Retinal pigment epithelial cell (primary cell): ENCODE results near the gene PODXL.

Experiments used
- DNase-seq: peaks from one replicate; pipeline ENCODE4 v3.0.0-alpha.2; 2010; ENCODE audit warnings: low read depth
- H3K4me3 ChIP-seq: 2 replicates; pipeline ENCODE4 v1.5.1; 2011; ENCODE audit warnings: mild to moderate bottlenecking, low read length, control low read depth, moderate library complexity
- TF ChIP-seq, protein P1 (sequence below): conservative IDR thresholded peaks from 2 replicates; pipeline ENCODE4 v1.5.1; 2011; ENCODE audit warnings: low read depth, low read length, control low read depth, inconsistent platforms

Gene PODXL

GRCh38 chr7:131532570-131533091 lies 23.8 kb downstream of the PODXL start:
- DNase-seq = no peak
- no peak overlapping the region for H3K4me3 ChIP-seq
- TF ChIP-seq, protein P1, sequence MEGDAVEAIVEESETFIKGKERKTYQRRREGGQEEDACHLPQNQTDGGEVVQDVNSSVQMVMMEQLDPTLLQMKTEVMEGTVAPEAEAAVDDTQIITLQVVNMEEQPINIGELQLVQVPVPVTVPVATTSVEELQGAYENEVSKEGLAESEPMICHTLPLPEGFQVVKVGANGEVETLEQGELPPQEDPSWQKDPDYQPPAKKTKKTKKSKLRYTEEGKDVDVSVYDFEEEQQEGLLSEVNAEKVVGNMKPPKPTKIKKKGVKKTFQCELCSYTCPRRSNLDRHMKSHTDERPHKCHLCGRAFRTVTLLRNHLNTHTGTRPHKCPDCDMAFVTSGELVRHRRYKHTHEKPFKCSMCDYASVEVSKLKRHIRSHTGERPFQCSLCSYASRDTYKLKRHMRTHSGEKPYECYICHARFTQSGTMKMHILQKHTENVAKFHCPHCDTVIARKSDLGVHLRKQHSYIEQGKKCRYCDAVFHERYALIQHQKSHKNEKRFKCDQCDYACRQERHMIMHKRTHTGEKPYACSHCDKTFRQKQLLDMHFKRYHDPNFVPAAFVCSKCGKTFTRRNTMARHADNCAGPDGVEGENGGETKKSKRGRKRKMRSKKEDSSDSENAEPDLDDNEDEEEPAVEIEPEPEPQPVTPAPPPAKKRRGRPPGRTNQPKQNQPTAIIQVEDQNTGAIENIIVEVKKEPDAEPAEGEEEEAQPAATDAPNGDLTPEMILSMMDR = no peak

DNA sequence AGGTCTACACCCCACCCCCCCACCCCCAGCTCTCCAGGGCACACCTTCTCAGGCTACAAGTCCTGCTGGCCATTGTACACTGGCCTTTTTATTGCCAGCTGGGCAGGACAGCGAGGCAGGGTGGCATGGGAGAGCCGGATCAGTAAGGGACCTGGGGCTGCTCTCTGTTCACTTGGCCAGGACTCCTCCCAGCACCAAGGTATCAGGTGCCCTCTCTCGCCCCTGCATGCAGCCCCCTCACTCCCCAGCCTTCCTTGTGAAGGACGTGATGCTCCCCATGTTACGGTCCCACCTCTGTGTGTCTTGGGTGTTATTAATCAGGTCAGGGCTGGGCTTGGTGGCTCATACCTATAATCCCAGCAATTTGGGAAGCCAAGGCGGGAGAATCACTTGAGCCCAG lies 26.3 kb downstream of the PODXL start:
- no peak overlapping the region for H3K4me3 ChIP-seq
- TF ChIP-seq, protein P1 = no peak
- DNase-seq = no peak

GRCh38 chr7:131529617-131530016 lies 26.8 kb downstream of the PODXL start:
- TF ChIP-seq, protein P1 = no peak
- no peak overlapping the region for H3K4me3 ChIP-seq
- DNase-seq = no peak

GRCh38 chr7:131529179-131529578 lies 27.2 kb downstream of the PODXL start:
- TF ChIP-seq, protein P1 = no peak
- DNase-seq = no peak

DNA sequence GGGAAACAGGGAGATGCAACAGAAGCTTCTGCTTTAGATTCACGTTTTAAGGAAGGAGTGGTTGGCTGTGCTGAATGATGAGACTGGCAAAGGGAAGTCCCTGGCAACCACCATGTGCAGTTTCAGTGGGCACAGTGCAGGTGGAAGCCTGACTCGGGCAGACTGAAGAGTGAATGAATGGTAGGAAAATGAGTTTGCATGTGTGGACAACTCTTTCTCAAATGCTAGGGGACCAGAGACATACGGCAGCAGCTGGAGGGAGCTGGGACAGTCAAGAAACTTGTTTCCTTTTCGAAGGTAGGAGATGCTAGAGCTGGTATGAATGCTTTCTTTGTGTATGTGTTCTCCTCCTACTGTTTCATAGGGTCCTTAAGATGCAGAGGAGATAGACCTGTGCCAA lies 29.0 kb downstream of the PODXL start:
- TF ChIP-seq, protein P1 = no peak
- DNase-seq = no peak
- H3K4me3 ChIP-seq = no peak overlapping the region

More at GRCh38 chr7:131529179-131529578, 27.2 kb downstream of the PODXL start:
- no peak overlapping the region for H3K4me3 ChIP-seq

DNA sequence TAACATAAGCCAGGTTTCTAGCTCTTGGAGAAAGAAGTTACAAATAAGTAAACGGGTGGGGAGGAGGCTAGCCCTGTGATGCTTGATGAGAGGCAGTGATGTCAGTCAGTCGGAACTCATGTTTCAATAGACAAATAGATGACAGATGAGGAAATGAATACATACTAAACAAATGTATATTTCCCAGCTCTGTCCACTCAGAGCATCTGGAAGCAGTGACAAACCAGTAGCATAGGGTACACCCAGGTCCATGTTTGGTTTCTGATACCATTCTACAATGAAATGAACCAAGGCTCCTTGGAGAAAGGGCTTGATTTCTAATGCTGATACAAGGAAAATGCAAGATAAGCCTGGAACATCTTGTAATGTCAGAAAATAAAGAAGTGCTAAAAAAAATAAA lies 30.6 kb downstream of the PODXL start:
- DNase-seq = no peak
- TF ChIP-seq, protein P1 = no peak
- no peak overlapping the region for H3K4me3 ChIP-seq

DNA sequence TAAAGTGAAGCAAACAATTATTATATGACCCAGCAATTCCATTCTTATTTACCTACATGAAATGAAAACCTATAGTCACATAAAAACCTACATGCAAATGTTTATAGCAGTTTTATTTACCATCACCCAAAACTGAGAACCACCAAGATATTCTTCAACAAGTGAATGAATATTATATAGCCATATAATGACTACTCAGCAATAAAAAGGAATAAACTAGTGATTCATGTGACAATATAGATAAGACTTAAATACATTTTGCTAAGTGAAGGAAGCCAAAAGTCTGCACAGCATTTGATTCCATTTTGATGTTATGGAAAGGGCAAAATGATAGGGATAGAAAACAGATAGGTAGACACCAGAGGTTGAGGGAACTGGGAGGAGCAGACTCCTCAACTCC lies 31.7 kb downstream of the PODXL start:
- TF ChIP-seq, protein P1 = no peak
- H3K4me3 ChIP-seq = no peak overlapping the region
- no peak for DNase-seq
